ENCODE measurements around the gene KIF12. TPM values are rescaled to one million over a fixed set of nuclear protein-coding genes. Genes with fewer than 3 reads are reported as not detected.

Gene KIF12
- total RNA-seq, 4 donors from 2014 or later = 1.2 TPM; not detected in 3

- intact Hi-C loops (cut with DNase I) = no loop called here
- Histone ChIP-seq H3K4me1 (peaks cover 15 to 32% (median 26%) of the 10 kb centered on the region in 3 donors), H3K27me3 (peaks cover 0 to 15% (median 0%) of the 10 kb centered on the region in 4 donors), H3K4me3 (no peak overlapping the region), H3K27ac (peak overlapping the region in 1 of 4 donors; percentile 24), H3K9me3 (no peaks in the 10 kb centered on the region), H3K36me3 (no peaks in the 10 kb centered on the region)
- TF ChIP-seq CTCF (IDR thresholded peaks at IDR 0.05) (no peak), POLR2A (IDR thresholded peaks at IDR 0.05) (no peak)
- 43% methylated on average over 2 of the region's 7 CpGs; no CpG with 5 or more reads in 1 of the 2 donors for WGBS, 2 donors
- no peak for DNase-seq
These were observed 27.8 kb downstream of the KIF12 start for GRCh38 chr9:114071197-114071795.

GRCh38 chr9:114070188-114071103 is 28.6 kb downstream of the KIF12 start:
- intact Hi-C loops (cut with DNase I) = no loop called here
- H3K4me3 ChIP-seq = no peak overlapping the region
- H3K4me1 ChIP-seq = peaks cover 15 to 32% (median 26%) of the 10 kb centered on the region in 3 donors
- H3K27ac ChIP-seq = no peak overlapping the region
- DNase-seq = no peak
- no peaks in the 10 kb centered on the region for H3K36me3 ChIP-seq
- WGBS, 2 donors = 95% methylated on average over 4 of the region's 17 CpGs; no CpG with 5 or more reads in 1 of the 2 donors
- no peaks in the 10 kb centered on the region for H3K9me3 ChIP-seq
- peaks cover 0 to 15% (median 0%) of the 10 kb centered on the region in 4 donors for H3K27me3 ChIP-seq
- no peak for TF ChIP-seq POLR2A (IDR thresholded peaks at IDR 0.05)
- no peak for TF ChIP-seq CTCF (IDR thresholded peaks at IDR 0.05)

GRCh38 chr9:114069476-114070187 is 29.5 kb downstream of the KIF12 start:
- no peak for DNase-seq

GRCh38 chr9:114065304-114065703 is 33.8 kb downstream of the KIF12 start:
- Histone ChIP-seq H3K36me3 (no peaks in the 10 kb centered on the region), H3K27me3 (peaks cover 0 to 25% (median 0%) of the 10 kb centered on the region in 4 donors), H3K4me1 (peaks cover 0 to 3% (median 0%) of the 10 kb centered on the region in 3 donors), H3K27ac (no peak overlapping the region), H3K4me3 (no peak overlapping the region), H3K9me3 (no peaks in the 10 kb centered on the region)
- TF ChIP-seq POLR2A (IDR thresholded peaks at IDR 0.05) = no peak
- TF ChIP-seq CTCF (IDR thresholded peaks at IDR 0.05) = no peak
- intact Hi-C loops (cut with DNase I) = no loop called here
- no peak for DNase-seq
- WGBS, 2 donors = 79 to 86% methylated on average over 5 to 8 of the region's 8 CpGs

More at GRCh38 chr9:114069476-114070187, 29.5 kb downstream of the KIF12 start:
- Histone ChIP-seq H3K9me3 (no peaks in the 10 kb centered on the region), H3K4me3 (no peak overlapping the region), H3K4me1 (peaks cover 15 to 32% (median 26%) of the 10 kb centered on the region in 3 donors), H3K36me3 (no peaks in the 10 kb centered on the region), H3K27me3 (peaks cover 0 to 15% (median 0%) of the 10 kb centered on the region in 4 donors), H3K27ac (no peak overlapping the region)
- WGBS, 2 donors = 85 to 90% methylated on average over 2 to 6 of the region's 9 CpGs
- TF ChIP-seq POLR2A (IDR thresholded peaks at IDR 0.05) (no peak), CTCF (IDR thresholded peaks at IDR 0.05) (no peak)
- intact Hi-C loops (cut with DNase I) = no loop called here

Measured in esophagus squamous epithelium (tissue), 5 donors.